Measurements from ENCODE around the gene LYRM1. TPM values are rescaled to one million over a fixed set of nuclear protein-coding genes. Genes with fewer than 3 reads are reported as not detected.

The LYRM1 gene
- total RNA-seq, 1 donor from 2014 or later, result 45.4 TPM

DNA sequence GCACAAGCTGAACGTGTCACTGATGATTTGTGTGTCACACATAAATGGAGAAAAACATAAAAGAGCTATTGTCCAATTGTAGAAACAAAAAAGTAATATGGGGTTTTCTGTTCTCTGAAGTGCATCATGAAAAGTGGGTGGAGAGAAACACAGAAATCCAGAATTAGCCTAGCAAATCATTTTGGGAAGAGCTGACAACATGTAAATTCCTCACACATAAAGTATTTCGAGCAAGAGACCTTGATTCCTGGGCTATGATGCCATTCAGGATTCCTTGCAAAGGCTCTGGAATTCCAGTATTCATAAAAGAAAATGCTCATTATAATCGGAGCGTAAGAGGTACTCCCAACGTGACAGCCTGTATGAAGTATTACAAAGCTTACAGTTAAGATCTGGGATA, 1.5 kb upstream of the LYRM1 start:
- TF ChIP-seq, protein P1, sequence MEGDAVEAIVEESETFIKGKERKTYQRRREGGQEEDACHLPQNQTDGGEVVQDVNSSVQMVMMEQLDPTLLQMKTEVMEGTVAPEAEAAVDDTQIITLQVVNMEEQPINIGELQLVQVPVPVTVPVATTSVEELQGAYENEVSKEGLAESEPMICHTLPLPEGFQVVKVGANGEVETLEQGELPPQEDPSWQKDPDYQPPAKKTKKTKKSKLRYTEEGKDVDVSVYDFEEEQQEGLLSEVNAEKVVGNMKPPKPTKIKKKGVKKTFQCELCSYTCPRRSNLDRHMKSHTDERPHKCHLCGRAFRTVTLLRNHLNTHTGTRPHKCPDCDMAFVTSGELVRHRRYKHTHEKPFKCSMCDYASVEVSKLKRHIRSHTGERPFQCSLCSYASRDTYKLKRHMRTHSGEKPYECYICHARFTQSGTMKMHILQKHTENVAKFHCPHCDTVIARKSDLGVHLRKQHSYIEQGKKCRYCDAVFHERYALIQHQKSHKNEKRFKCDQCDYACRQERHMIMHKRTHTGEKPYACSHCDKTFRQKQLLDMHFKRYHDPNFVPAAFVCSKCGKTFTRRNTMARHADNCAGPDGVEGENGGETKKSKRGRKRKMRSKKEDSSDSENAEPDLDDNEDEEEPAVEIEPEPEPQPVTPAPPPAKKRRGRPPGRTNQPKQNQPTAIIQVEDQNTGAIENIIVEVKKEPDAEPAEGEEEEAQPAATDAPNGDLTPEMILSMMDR (IDR thresholded peaks at IDR 0.05; ENCODE audit: borderline replicate concordance), result no peak
- peaks cover 85% of the 10 kb centered on the region for H3K4me1 ChIP-seq

DNA sequence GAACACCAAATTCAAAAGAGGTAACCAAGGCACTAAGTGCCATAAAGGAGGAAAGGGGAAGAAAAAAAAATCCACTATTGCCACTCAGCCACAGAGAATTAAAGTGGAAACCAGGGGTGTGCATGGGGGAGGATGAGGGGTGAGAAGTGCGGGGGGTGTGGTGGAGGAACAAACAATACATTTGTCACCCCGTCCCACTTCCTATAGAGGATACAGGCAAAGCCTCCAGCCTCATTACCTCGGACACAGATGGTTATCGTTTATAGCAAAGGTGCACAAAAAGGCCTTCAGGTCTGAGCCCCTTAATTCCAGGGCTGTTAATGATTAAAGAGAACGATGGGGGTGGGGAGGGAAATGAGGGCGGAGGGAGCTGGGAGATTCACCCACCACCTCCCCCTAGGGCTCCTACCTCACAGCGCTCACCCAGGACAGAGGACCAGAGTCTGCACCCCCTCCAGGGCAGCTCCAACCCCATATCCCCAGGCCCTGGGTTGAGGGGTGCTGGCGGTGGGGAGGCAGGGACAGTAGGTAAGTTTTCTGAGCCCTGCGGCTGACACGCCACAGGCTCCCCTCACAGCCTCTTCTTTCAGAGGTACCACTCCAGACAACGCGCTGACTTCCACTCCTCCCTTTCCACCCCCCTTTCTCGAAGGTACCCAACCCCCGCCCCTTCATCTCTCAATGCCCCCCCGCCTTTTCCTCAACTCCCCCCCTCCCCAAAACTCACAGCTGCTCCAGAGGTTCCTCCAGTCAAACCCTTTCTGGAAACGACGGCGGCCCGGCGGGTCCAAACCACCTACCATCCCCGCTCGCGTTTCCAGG, 883 bp upstream of the LYRM1 start:
- H3K4me3 ChIP-seq, result peak overlapping the region; percentile 92
- H3K36me3 ChIP-seq, result peaks cover 15% of the 10 kb centered on the region
- intact Hi-C loops (cut with micrococcal nuclease), result loop anchor here (5.0 kb wide), 1 partner anchor 37 kb away; no protein-coding TSS in a partner anchor
- H3K27me3 ChIP-seq (ENCODE audit: low read depth), result no peaks in the 10 kb centered on the region
- H3K9me3 ChIP-seq (replicated peaks), result no peaks in the 10 kb centered on the region
- peak; percentile 21 for DNase-seq
- TF ChIP-seq, protein P1 (IDR thresholded peaks at IDR 0.05; ENCODE audit: borderline replicate concordance), result no peak
- H3K27ac ChIP-seq (replicated peaks), result peak overlapping the region; percentile 99
- peaks cover 86% of the 10 kb centered on the region for H3K4me1 ChIP-seq

More for the DNA sequence above, 1.5 kb upstream of the LYRM1 start:
- DNase-seq, result no peak
- no peaks in the 10 kb centered on the region for H3K27me3 ChIP-seq (ENCODE audit: low read depth)
- peaks cover 15% of the 10 kb centered on the region for H3K36me3 ChIP-seq
- H3K27ac ChIP-seq (replicated peaks), result peak overlapping the region; percentile 99
- no peaks in the 10 kb centered on the region for H3K9me3 ChIP-seq (replicated peaks)
- intact Hi-C loops (cut with micrococcal nuclease), result no loop called here
- peak overlapping the region; percentile 92 for H3K4me3 ChIP-seq

DNA sequence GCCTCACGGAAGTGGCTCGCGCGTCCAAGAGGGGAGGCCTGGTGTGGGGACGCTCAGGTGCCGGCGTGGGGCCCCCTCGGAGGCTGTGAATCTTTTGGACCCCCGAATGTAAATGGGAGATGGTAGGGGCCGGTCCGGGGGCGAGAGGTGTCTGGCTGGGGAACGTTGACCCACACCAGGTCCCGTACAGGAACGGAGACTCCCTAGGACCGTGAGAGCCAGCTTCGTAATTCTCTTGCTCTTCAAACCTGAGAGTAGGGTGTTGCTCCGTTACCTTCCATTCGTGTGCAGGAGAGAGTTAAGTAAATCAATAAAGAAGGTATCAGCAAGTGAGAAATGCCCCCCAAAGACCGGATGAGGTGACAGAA, 481 bp downstream of the LYRM1 start:
- intact Hi-C loops (cut with micrococcal nuclease), result loop anchor here (5.0 kb wide), 1 partner anchor 39 kb away; no protein-coding TSS in a partner anchor
- Histone ChIP-seq H3K27ac (replicated peaks) (peak overlapping the region; percentile 99), H3K36me3 (peaks cover 8% of the 10 kb centered on the region), H3K9me3 (replicated peaks) (no peaks in the 10 kb centered on the region), H3K27me3 (ENCODE audit: low read depth) (no peaks in the 10 kb centered on the region), H3K4me1 (peaks cover 93% of the 10 kb centered on the region), H3K4me3 (peak overlapping the region; percentile 92)
- DNase-seq, result no peak
- TF ChIP-seq, protein P1 (IDR thresholded peaks at IDR 0.05; ENCODE audit: borderline replicate concordance), result no peak

DNA sequence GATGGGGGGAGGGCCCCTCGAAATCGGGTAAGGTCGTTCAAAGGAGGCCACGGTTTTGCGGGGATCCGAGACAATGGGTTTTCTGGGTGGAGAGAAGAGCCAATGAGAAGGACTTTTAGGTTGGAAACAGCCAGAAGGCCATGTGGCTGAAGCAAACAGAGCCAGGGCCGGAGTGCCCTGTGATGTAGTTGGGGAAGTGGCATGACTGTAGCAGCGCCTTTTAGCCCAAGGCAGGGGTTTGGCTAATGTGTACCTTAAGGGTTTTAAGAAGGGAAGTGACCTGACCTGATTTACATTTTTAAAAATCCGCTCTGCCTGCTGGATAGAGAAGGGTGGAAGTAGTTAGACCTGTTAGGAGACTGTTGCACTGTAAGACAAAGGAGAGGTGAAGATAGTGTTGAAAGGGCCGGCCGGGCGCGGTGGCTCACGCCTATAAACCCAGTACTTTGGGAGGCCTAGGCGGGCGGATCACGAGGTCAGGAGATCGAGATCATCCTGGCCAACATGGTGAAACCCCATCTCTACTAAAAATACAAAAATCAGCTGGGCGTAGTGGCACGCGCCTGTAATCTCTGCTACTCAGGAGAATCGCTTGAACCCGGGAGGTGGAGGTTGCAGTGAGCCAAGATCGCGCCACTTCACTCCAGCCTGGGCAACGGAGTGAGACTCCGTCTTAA, 1.0 kb downstream of the LYRM1 start:
- peaks cover 4% of the 10 kb centered on the region for H3K36me3 ChIP-seq
- intact Hi-C loops (cut with micrococcal nuclease), result loop anchor here (5.0 kb wide), 1 partner anchor 39 kb away; no protein-coding TSS in a partner anchor
- no peaks in the 10 kb centered on the region for H3K27me3 ChIP-seq (ENCODE audit: low read depth)
- H3K4me3 ChIP-seq, result peak overlapping the region; percentile 92
- peak overlapping the region; percentile 99 for H3K27ac ChIP-seq (replicated peaks)
- TF ChIP-seq, protein P1 (IDR thresholded peaks at IDR 0.05; ENCODE audit: borderline replicate concordance), result no peak
- DNase-seq, result peak; percentile 44
- H3K4me1 ChIP-seq, result peaks cover 93% of the 10 kb centered on the region
- no peaks in the 10 kb centered on the region for H3K9me3 ChIP-seq (replicated peaks)

DNA sequence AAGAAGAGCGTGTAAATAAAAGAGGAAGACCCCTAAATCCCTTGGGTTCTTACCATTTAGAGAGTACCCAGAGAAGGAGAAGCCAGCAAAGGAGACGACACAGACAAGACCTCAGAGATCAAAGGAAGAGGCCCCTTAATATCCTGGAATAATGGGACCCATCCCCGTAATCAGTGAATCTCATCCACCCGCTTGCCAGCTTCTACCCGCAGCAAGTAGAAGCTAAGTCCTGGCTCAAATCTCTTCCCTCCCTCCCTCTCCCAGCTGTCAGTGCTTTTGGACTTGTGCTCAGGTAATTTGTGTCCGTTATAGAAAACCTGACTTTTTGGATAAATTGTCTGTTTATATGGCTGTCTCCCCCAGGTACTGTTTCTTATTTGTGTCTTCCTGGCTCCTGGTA, 1.9 kb downstream of the LYRM1 start:
- peaks cover 93% of the 10 kb centered on the region for H3K4me1 ChIP-seq
- H3K36me3 ChIP-seq, result no peaks in the 10 kb centered on the region
- peak overlapping the region; percentile 99 for H3K27ac ChIP-seq (replicated peaks)
- no peaks in the 10 kb centered on the region for H3K27me3 ChIP-seq (ENCODE audit: low read depth)
- no peaks in the 10 kb centered on the region for H3K9me3 ChIP-seq (replicated peaks)
- DNase-seq, result no peak
- intact Hi-C loops (cut with micrococcal nuclease), result loop anchor here (5.0 kb wide), 1 partner anchor 40 kb away; no protein-coding TSS in a partner anchor
- H3K4me3 ChIP-seq, result peak overlapping the region; percentile 92
- TF ChIP-seq, protein P1 (IDR thresholded peaks at IDR 0.05; ENCODE audit: borderline replicate concordance), result no peak

Data from left ventricle myocardium inferior (tissue), 1 donor.